Bronchial epithelial cell (primary cell): ENCODE data around the gene AFF3. TPM values are rescaled to one million over a fixed set of nuclear protein-coding genes. Genes with fewer than 3 reads are reported as not detected.

ENCODE experiments used
- DNase-seq: peaks from one replicate; pipeline ENCODE4 v3.0.0-alpha.2; 2010; ENCODE audit warnings: low read depth
- FAIRE-seq: peaks from 2 replicates; lab custom pipeline; 2011; peaks lifted over from hg19 to GRCh38; lab: Jason Lieb, UNC
- H3K27me3 ChIP-seq: 2 replicates; pipeline ENCODE4 v1.5.1; 2011; ENCODE audit warnings: low read length; ENCODE audit not compliant: control insufficient read depth, insufficient read depth
- H3K36me3 ChIP-seq: 2 replicates; pipeline ENCODE4 v1.5.1; 2011; ENCODE audit warnings: low read length; ENCODE audit not compliant: control insufficient read depth, insufficient read depth
- H3K4me3 ChIP-seq: 2 replicates; pipeline ENCODE4 v1.5.1; 2011; ENCODE audit warnings: mild to moderate bottlenecking, low read depth, low read length, control low read depth
- CTCF ChIP-seq: IDR thresholded peaks from 2 replicates; pipeline ENCODE4 v1.5.1; 2011; ENCODE audit warnings: mild to moderate bottlenecking, moderate library complexity, low read length, control low read depth, inconsistent platforms; ENCODE audit not compliant: insufficient read depth, severe bottlenecking
- total RNA-seq: library from RNA; depleted of rRNA; stranded (reverse); fragments of >200 nt; gene quantifications from 2 replicates; pipeline ENCODE4 v1.2.1, GENCODE V29; 2014

AFF3 gene
- total RNA-seq, 1 donor from 2014 or later = not detected

- no peak for FAIRE-seq
- DNase-seq = no peak
- Histone ChIP-seq H3K4me3 (no peak overlapping the region), H3K27me3 (no peaks in the 10 kb centered on the region), H3K36me3 (no peaks in the 10 kb centered on the region)
- no peak for TF ChIP-seq CTCF
Observed at GRCh38 chr2:99845296-99845695, 297.1 kb downstream of the AFF3 start.

GRCh38 chr2:99842451-99842850, 299.9 kb downstream of the AFF3 start:
- FAIRE-seq = no peak
- no peak for DNase-seq
- Histone ChIP-seq H3K27me3 (no peaks in the 10 kb centered on the region), H3K36me3 (no peaks in the 10 kb centered on the region), H3K4me3 (no peak overlapping the region)
- TF ChIP-seq CTCF = no peak

GRCh38 chr2:99841749-99842148, 300.6 kb downstream of the AFF3 start:
- TF ChIP-seq CTCF = no peak
- Histone ChIP-seq H3K4me3 (no peak overlapping the region), H3K27me3 (no peaks in the 10 kb centered on the region), H3K36me3 (no peaks in the 10 kb centered on the region)
- peak; percentile 37 for DNase-seq
- FAIRE-seq = no peak

- Histone ChIP-seq H3K4me3 (no peak overlapping the region), H3K36me3 (no peaks in the 10 kb centered on the region), H3K27me3 (no peaks in the 10 kb centered on the region)
- FAIRE-seq (no peak), DNase-seq (no peak)
- no peak for TF ChIP-seq CTCF
Observed at GRCh38 chr2:99840831-99841230, 301.6 kb downstream of the AFF3 start.

GRCh38 chr2:99836690-99837605, 305.4 kb downstream of the AFF3 start:
- FAIRE-seq (no peak), DNase-seq (no peak)
- Histone ChIP-seq H3K27me3 (no peaks in the 10 kb centered on the region), H3K36me3 (no peaks in the 10 kb centered on the region), H3K4me3 (no peak overlapping the region)
- TF ChIP-seq CTCF = no peak
